Esophagus muscularis mucosa (tissue), 3 donors: ENCODE measurements around the gene ATF6.

ENCODE experiments used
- CTCF ChIP-seq, 3 experiments: fragments of 200-600 bp in 2 of 3; fragments of 450-650 bp in 1 of 3; sonication (generic) in 2 of 3; IDR thresholded peaks; one replicate each; pipeline ENCODE4 v1.5.1; 2017 to 2019; ENCODE audit warnings: antibody characterized with exemption in 3 of 3, mild to moderate bottlenecking in 2 of 3, moderate library complexity in 1 of 3
- POLR2A ChIP-seq: fragments of 450-650 bp; IDR thresholded peaks from one replicate; pipeline ENCODE4 v1.6.1; 2017; ENCODE audit warnings: antibody characterized with exemption, moderate library complexity, mild to moderate bottlenecking, low read depth

- TF ChIP-seq POLR2A: no peak
- no peak for TF ChIP-seq CTCF (IDR thresholded peaks at IDR 0.05)
Observed at GRCh38 chr1:161727256-161727924, 38.7 kb upstream of the ATF6 start.
